ENCODE measurements around the gene TPP2. TPM values are rescaled to one million over a fixed set of nuclear protein-coding genes. Genes with fewer than 3 reads are reported as not detected.

Gene TPP2
- total RNA-seq, 1 donor from 2014 or later, result 44.9 TPM

DNA sequence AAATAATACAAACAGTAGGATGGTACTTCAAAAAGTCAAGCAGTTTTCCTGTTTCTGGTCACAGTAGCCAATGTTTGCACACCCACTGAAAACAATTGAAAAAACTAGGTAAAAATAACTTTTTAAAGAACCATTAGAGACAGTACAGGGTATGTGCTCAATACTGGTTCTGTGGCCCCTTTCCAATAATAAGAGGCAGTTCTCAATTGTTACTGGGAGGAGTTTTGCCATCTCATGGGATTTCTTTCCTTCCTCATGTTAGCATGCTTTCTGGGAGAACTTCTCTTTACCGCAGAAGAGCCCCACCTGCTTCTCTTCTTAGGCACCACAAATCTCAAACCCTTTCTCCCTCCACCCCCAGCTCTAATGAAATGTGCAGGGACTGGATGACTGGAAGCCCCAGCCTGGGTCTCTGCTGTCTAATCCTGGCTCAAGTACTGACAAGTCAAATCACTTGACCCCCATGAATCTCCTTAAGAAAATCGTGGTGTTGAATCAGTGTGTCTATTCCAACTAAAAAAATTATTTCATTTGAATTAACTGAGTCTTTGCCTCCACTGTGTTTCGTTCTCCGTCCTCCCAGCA lies 83.4 kb downstream of the TPP2 start:
- TF ChIP-seq CTCF (IDR thresholded peaks at IDR 0.05), result no peak
- Mint-ChIP-seq H3K27me3 (ENCODE audit: unreplicated experiment) (no peaks in the 10 kb centered on the region), H3K36me3 (ENCODE audit: unreplicated experiment) (peaks cover 45% of the 10 kb centered on the region), H3K9me3 (ENCODE audit: unreplicated experiment) (peaks cover 7% of the 10 kb centered on the region), H3K4me1 (ENCODE audit: unreplicated experiment) (no peaks in the 10 kb centered on the region), H3K27ac (ENCODE audit: unreplicated experiment) (no peak overlapping the region), H3K4me3 (ENCODE audit: unreplicated experiment) (no peak overlapping the region)
- DNase-seq (ENCODE audit: extremely low spot score, unreplicated experiment), result no peak

GRCh38 chr13:102680842-102681740 lies 84.3 kb downstream of the TPP2 start:
- Mint-ChIP-seq H3K9me3 (ENCODE audit: unreplicated experiment) (peaks cover 7% of the 10 kb centered on the region), H3K4me3 (ENCODE audit: unreplicated experiment) (no peak overlapping the region), H3K27ac (ENCODE audit: unreplicated experiment) (no peak overlapping the region), H3K36me3 (ENCODE audit: unreplicated experiment) (peaks cover 39% of the 10 kb centered on the region), H3K27me3 (ENCODE audit: unreplicated experiment) (no peaks in the 10 kb centered on the region), H3K4me1 (ENCODE audit: unreplicated experiment) (no peaks in the 10 kb centered on the region)
- DNase-seq (ENCODE audit: extremely low spot score, unreplicated experiment), result no peak
- no peak for TF ChIP-seq CTCF (IDR thresholded peaks at IDR 0.05)

GRCh38 chr13:102682211-102682610 lies 85.4 kb downstream of the TPP2 start:
- Mint-ChIP-seq H3K27ac (ENCODE audit: unreplicated experiment) (no peak overlapping the region), H3K9me3 (ENCODE audit: unreplicated experiment) (peaks cover 7% of the 10 kb centered on the region), H3K36me3 (ENCODE audit: unreplicated experiment) (peaks cover 33% of the 10 kb centered on the region), H3K27me3 (ENCODE audit: unreplicated experiment) (no peaks in the 10 kb centered on the region), H3K4me3 (ENCODE audit: unreplicated experiment) (no peak overlapping the region), H3K4me1 (ENCODE audit: unreplicated experiment) (peaks cover under 1% of the 10 kb centered on the region)
- no peak for DNase-seq (ENCODE audit: extremely low spot score, unreplicated experiment)
- TF ChIP-seq CTCF (IDR thresholded peaks at IDR 0.05), result no peak

DNA sequence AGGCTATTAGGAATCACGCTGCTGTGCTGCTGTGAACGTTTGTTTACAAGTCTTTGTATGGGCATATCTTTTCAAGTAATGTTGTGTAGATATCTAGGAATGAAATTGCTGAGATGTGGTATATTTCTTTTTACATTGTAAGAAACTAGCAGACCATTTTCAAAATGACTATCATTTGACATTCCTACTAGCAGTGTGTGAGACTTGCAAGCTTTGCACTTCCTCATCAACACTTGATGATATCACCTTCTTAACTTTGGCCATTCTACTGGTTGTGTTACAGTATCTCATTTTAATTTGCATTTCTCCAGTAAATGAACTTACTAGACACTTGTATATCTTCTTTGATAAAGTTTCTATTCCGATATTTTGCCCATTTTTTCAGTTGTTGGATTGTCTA lies 85.9 kb downstream of the TPP2 start:
- H3K27me3 Mint-ChIP-seq (ENCODE audit: unreplicated experiment), result no peaks in the 10 kb centered on the region

More for the DNA sequence above, 85.9 kb downstream of the TPP2 start:
- Mint-ChIP-seq H3K4me1 (ENCODE audit: unreplicated experiment) (peaks cover 4% of the 10 kb centered on the region), H3K4me3 (ENCODE audit: unreplicated experiment) (no peak overlapping the region), H3K9me3 (ENCODE audit: unreplicated experiment) (peaks cover 7% of the 10 kb centered on the region), H3K27ac (ENCODE audit: unreplicated experiment) (no peak overlapping the region), H3K36me3 (ENCODE audit: unreplicated experiment) (peaks cover 28% of the 10 kb centered on the region)
- DNase-seq (ENCODE audit: extremely low spot score, unreplicated experiment), result no peak
- no peak for TF ChIP-seq CTCF (IDR thresholded peaks at IDR 0.05)
